ENCODE data around the gene CST8.

The CST8 gene

DNA sequence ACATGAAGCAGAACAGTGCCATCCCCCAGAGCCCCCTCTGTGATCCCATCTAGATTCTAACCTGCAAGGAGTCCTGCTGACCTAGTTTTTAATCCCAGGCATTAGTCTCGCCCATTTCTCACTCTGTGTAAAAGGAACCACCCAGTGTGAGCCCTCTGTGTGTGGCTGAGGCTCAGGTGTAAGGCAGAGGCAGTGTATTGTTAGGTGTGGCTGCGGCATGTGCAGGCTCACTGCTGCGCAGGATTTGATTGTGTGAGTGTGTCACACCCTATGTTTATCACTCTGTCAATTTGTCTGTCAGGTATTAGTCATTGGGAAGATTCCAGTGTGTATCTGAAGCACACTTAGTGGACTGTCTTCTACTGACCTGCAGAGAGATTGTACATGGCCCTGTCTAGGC lies 13.7 kb upstream of the CST8 start:
- H3K27ac ChIP-seq = no peak overlapping the region
- TF ChIP-seq, protein P1, sequence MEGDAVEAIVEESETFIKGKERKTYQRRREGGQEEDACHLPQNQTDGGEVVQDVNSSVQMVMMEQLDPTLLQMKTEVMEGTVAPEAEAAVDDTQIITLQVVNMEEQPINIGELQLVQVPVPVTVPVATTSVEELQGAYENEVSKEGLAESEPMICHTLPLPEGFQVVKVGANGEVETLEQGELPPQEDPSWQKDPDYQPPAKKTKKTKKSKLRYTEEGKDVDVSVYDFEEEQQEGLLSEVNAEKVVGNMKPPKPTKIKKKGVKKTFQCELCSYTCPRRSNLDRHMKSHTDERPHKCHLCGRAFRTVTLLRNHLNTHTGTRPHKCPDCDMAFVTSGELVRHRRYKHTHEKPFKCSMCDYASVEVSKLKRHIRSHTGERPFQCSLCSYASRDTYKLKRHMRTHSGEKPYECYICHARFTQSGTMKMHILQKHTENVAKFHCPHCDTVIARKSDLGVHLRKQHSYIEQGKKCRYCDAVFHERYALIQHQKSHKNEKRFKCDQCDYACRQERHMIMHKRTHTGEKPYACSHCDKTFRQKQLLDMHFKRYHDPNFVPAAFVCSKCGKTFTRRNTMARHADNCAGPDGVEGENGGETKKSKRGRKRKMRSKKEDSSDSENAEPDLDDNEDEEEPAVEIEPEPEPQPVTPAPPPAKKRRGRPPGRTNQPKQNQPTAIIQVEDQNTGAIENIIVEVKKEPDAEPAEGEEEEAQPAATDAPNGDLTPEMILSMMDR (conservative IDR thresholded peaks at IDR 0.05) = no peak
- no peak for TF ChIP-seq ZFX (IDR thresholded peaks at IDR 0.05)

DNA sequence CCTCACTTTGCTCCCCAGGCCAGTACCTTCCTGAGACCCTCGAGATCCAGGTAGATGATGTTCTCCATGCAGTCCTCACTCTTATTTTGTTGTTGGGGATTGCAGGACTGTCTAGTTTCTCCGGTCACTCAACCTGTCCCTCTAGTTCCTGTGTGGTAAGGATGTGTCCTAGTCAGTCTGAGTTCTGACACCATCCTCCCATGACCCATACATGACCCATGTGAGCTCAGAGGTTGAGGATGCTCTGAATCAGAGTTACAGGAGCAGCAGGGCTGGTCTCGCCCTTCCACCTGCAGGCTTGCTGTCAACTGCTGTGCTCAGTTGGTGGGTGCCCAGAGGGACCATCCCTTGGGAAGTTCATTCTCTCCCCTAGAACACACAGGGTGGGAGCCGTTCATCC lies 11.9 kb upstream of the CST8 start:
- TF ChIP-seq, protein P1 (conservative IDR thresholded peaks at IDR 0.05) = no peak
- TF ChIP-seq ZFX (IDR thresholded peaks at IDR 0.05) = no peak

DNA sequence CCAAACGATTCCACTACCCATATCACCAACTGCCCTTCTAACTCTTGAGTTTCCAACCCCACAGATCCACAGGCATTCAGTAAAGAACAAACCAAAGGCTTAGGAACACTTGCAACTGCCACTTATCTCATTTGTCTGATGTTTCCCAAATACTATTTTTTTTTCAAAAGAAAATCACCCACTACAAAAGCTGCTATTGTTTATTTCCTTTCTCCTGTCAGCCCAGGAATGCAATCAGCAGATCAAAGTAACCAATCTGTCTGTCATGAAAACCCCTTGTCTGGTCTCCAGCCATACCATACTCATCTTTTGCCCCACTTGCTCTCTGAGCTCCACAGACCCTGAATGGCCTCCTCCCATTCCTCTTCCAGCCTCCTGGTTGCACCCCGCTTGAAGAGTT lies 8.8 kb upstream of the CST8 start:
- H3K27ac ChIP-seq = no peak overlapping the region
- TF ChIP-seq, protein P1 (conservative IDR thresholded peaks at IDR 0.05) = no peak
- no peak for TF ChIP-seq ZFX (IDR thresholded peaks at IDR 0.05)

More for the DNA sequence above, 11.9 kb upstream of the CST8 start:
- H3K27ac ChIP-seq = no peak overlapping the region

DNA sequence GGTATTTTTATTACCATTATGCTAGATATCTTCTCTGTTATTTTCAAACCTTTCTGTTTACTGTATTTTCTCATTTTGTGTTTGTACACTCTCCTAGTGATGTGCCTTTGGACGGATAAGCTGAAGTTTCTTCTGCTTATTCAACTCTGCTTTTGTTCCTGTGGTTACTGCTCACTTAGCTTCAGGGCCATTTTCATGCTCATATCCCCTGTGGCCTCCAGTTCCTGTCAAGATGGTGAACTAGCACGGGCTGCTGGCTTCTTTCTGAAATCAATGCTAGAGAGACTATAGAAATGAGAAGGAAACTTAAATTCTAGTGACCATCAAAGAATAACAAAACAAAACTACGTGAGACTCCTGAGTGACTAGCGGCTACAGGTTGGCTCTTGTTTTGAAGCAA lies 6.8 kb upstream of the CST8 start:
- TF ChIP-seq, protein P1 (conservative IDR thresholded peaks at IDR 0.05) = no peak
- TF ChIP-seq ZFX (IDR thresholded peaks at IDR 0.05) = no peak
- no peak overlapping the region for H3K27ac ChIP-seq

DNA sequence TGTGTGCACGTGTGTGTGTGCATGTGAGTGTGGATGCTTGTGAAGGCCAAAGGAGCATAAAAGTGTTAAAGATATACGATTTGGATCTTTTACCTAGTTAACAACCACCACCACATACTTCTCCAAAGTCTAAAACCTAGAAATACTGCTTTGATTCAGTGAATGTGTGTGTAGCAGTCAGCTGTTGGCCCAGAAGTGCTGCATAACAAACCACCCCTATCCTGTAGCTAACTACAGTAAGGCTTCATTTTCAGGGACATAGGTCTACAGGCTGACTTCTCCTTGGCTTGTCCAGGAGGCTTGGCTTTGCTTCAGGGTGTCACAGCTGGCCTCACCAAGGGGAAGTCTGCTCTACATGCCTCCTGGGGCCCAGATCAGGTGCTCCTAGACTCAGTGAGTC lies 2.4 kb upstream of the CST8 start:
- no peak for TF ChIP-seq ZFX (IDR thresholded peaks at IDR 0.05)
- TF ChIP-seq, protein P1 (conservative IDR thresholded peaks at IDR 0.05) = no peak
- no peak overlapping the region for H3K27ac ChIP-seq

DNA sequence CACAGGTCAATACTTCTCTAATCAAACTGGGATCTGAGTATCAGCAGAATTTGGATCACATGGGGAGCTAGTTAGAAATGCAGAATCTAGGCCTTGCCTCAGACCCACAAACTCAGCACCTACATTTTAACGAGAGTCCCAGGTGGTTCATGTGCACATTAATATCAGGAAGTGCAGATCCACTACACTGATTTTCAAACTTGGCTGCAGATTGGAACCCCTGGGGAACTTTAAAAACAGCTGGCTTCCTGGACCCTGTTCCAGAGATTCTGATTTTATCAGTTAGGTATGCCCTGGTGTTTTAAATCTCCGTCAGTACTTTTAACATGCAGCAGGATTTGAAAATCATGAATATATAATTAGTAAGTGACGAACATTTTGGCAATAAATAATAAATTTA lies 1.9 kb upstream of the CST8 start:
- H3K27ac ChIP-seq = no peak overlapping the region
- no peak for TF ChIP-seq ZFX (IDR thresholded peaks at IDR 0.05)
- TF ChIP-seq, protein P1 (conservative IDR thresholded peaks at IDR 0.05) = no peak

DNA sequence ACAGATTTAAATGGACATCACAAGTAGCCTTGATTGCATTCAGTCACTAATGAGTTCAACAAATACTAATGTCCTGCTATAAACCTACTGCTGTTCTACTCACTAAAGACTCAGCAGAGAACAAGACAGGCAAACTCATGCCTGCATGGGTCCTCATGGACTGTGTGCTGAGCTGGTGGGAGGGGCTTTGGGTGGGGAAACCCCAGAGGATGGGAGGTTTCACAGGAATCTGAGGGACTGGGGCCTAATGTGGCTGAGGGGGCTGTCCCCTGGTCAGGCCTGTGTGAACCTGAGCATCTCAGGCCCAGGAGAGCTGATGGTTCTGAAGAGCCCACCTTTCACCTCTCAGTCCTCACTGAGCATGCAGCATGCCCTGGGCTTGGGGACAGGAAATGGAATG lies 1.4 kb downstream of the CST8 start:
- H3K27ac ChIP-seq = no peak overlapping the region

More for the DNA sequence above, 1.4 kb downstream of the CST8 start:
- no peak for TF ChIP-seq ZFX (IDR thresholded peaks at IDR 0.05)
- TF ChIP-seq, protein P1 (conservative IDR thresholded peaks at IDR 0.05) = no peak

Measured in C4-2B (cell line).